HUES6 (cell line): ENCODE results near the gene CDCA7L.
"Not testable (repeated sequence)": the region's sequence is repeated elsewhere in the genome, so short reads cannot be mapped to it uniquely, and the experiment has no call there.

Source experiments
- H3K27ac ChIP-seq: 2 replicates; pipeline ENCODE4 v1.7.0; 2013; ENCODE audit warnings: low read depth, mild to moderate bottlenecking, low read length, inconsistent platforms
- H3K27me3 ChIP-seq: 2 replicates; pipeline ENCODE4 v1.6.1; 2013; ENCODE audit warnings: low read length; ENCODE audit not compliant: control insufficient read depth, insufficient read depth
- H3K36me3 ChIP-seq: 2 replicates; pipeline ENCODE4 v1.6.1; 2013; ENCODE audit warnings: low read length; ENCODE audit not compliant: control insufficient read depth, insufficient read depth
- H3K4me1 ChIP-seq: 2 replicates; pipeline ENCODE4 v1.6.1; 2013; ENCODE audit warnings: low read length; ENCODE audit not compliant: control insufficient read depth, insufficient read depth
- H3K4me3 ChIP-seq: 2 replicates; pipeline ENCODE4 v1.5.1; 2013; ENCODE audit warnings: low read depth, low read length
- H3K9ac ChIP-seq: one replicate; pipeline ENCODE4 v1.6.1; 2013; ENCODE audit warnings: mild to moderate bottlenecking, low read length
- H3K9me3 ChIP-seq: 2 replicates; pipeline ENCODE4 v1.6.1; 2013; ENCODE audit warnings: low read depth, low read length; ENCODE audit not compliant: control insufficient read depth, insufficient read depth

The CDCA7L gene

DNA sequence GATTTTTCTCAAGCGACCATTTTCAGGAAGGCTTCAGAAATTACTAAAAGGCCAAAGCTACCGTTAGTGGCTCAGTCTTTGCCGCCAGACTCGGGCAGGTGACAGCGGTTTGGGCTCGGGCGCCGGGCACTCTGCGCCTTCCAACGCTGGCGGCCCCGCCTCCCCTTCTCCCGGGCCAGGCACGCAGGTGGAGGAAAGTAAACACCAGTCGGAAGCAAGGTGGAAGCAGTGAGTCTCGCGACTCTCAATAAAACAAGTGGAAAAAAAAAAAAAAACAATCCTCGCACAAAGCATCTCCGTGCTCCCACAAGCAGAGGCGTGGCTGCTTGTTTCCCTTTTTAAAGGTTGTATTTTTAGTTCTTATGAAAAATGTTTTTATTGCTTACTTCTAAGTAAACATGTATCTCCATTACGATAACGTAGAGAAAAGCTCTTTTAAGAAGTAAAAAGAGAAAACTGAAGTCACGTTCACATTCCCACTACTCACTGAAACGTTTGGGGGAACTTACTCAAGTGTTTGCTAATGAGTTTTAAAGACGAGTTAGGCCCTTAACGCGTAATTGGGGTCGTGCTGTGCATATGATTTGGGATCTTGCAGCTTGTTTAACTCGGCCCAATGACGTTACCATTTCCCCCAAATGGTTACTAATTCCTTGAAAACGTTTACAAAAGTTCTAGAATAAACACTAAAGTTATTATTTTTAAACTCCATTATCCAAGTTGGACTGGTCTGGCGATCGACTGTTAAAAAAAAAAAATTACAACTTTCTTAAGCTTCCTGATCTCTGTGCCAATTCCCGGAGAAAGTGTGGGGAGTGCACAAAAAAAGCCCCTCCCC, 864 bp downstream of the CDCA7L start:
- Histone ChIP-seq H3K9me3 (no peaks in the 10 kb centered on the region), H3K4me3 (peak overlapping the region; percentile 89), H3K9ac (peak overlapping the region; percentile 100), H3K4me1 (peaks cover 61% of the 10 kb centered on the region), H3K27me3 (no peaks in the 10 kb centered on the region; the same call in 1 of the 2 replicates), H3K27ac (peak overlapping the region; percentile 99), H3K36me3 (peaks cover 4% of the 10 kb centered on the region; the same call in 1 of the 2 replicates)

- H3K9ac ChIP-seq, result peak overlapping the region; percentile 14
- H3K4me1 ChIP-seq, result peaks cover 59% of the 10 kb centered on the region
- H3K27me3 ChIP-seq, result no peaks in the 10 kb centered on the region; the same call in 1 of the 2 replicates
- no peak overlapping the region for H3K27ac ChIP-seq
- H3K36me3 ChIP-seq, result peaks cover 11% of the 10 kb centered on the region
- peak overlapping the region; percentile 5 for H3K4me3 ChIP-seq
- H3K9me3 ChIP-seq, result no peaks in the 10 kb centered on the region
These were observed 2.3 kb downstream of the CDCA7L start for GRCh38 chr7:21943436-21943835.

- H3K4me3 ChIP-seq, result peak overlapping the region; percentile 13; the same call in 1 of the 2 replicates
- H3K36me3 ChIP-seq, result peaks cover 16% of the 10 kb centered on the region
- H3K9me3 ChIP-seq, result no peaks in the 10 kb centered on the region
- no peaks in the 10 kb centered on the region; the same call in 1 of the 2 replicates for H3K27me3 ChIP-seq
- no peak overlapping the region for H3K27ac ChIP-seq
- peaks cover 59% of the 10 kb centered on the region for H3K4me1 ChIP-seq
- peak overlapping the region; percentile 14 for H3K9ac ChIP-seq
These were observed 2.7 kb downstream of the CDCA7L start for GRCh38 chr7:21942955-21943354.

GRCh38 chr7:21941611-21942141, 4.0 kb downstream of the CDCA7L start:
- H3K4me1 ChIP-seq, result peaks cover 55% of the 10 kb centered on the region
- peak overlapping the region; percentile 30 for H3K9ac ChIP-seq
- peak overlapping the region; percentile 14; the same call in 1 of the 2 replicates for H3K4me3 ChIP-seq
- peaks cover 16% of the 10 kb centered on the region for H3K36me3 ChIP-seq
- no peaks in the 10 kb centered on the region for H3K9me3 ChIP-seq
- H3K27me3 ChIP-seq, result no peaks in the 10 kb centered on the region; the same call in 1 of the 2 replicates
- no peak overlapping the region for H3K27ac ChIP-seq

DNA sequence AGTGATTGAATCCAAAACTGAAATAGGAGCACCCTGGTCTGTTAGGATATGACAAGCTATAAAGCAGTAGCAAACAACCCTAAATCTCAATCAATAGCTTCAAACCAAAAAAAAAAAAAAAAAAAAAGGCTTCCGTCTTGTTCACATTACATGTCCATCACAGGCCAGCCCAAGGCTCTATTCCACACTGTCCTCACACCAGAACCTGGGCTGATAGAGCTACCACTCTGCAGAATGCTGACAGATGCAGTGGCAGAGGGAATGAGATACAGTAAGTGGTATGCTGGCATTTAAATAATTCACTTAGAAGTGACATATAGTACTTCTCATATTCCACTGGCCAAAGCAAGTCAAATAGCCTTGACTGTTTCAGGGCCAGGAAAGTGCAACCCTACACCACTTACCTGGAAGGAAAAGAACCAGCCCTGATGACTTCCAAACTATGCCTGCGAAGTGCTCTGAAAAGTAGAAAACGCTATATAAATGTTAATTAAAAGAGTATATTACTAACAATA, 5.8 kb downstream of the CDCA7L start:
- peaks cover 16% of the 10 kb centered on the region for H3K36me3 ChIP-seq
- no peaks in the 10 kb centered on the region for H3K9me3 ChIP-seq
- no peaks in the 10 kb centered on the region; the same call in 1 of the 2 replicates for H3K27me3 ChIP-seq
- no peak overlapping the region for H3K4me3 ChIP-seq
- no peak overlapping the region for H3K9ac ChIP-seq
- no peak overlapping the region for H3K27ac ChIP-seq
- peaks cover 48% of the 10 kb centered on the region for H3K4me1 ChIP-seq

- no peaks in the 10 kb centered on the region for H3K9me3 ChIP-seq
- no peak overlapping the region for H3K9ac ChIP-seq
- peaks cover 16% of the 10 kb centered on the region for H3K36me3 ChIP-seq
- H3K4me3 ChIP-seq, result no peak overlapping the region
- H3K27me3 ChIP-seq, result no peaks in the 10 kb centered on the region; the same call in 1 of the 2 replicates
- H3K27ac ChIP-seq, result no peak overlapping the region
- H3K4me1 ChIP-seq, result peaks cover 48% of the 10 kb centered on the region
These were observed 6.4 kb downstream of the CDCA7L start for GRCh38 chr7:21939136-21939857.

- Histone ChIP-seq H3K4me1 (peaks cover 43% of the 10 kb centered on the region), H3K9me3 (no peaks in the 10 kb centered on the region), H3K9ac (no peak overlapping the region), H3K27ac (no peak overlapping the region), H3K27me3 (no peaks in the 10 kb centered on the region; the same call in 1 of the 2 replicates), H3K4me3 (no peak overlapping the region), H3K36me3 (peaks cover 16% of the 10 kb centered on the region)
These were observed 7.2 kb downstream of the CDCA7L start for GRCh38 chr7:21938463-21938862.

DNA sequence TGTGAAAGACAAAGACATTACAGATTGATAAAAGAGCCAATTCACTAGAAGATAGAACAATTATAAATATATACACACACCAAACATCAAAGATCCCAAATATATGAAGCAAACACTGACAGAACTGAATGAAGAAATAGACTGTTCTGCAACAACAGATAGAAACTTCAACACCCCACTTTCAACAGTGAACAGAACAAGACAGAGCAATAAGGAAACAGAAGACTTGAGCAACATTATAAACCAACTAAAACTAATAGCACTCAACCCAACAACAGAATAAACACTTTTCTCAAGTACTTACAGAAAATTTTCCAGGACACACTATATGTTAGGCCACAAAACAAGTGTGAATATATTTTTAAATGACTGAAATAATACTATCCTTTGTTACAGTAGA, 10.9 kb downstream of the CDCA7L start:
- H3K9ac ChIP-seq, result no peak overlapping the region
- no peak overlapping the region for H3K27ac ChIP-seq
- H3K4me1 ChIP-seq, result peaks cover 9% of the 10 kb centered on the region
- no peaks in the 10 kb centered on the region; the same call in 1 of the 2 replicates for H3K27me3 ChIP-seq
- no peaks in the 10 kb centered on the region for H3K9me3 ChIP-seq
- no peak overlapping the region for H3K4me3 ChIP-seq
- peaks cover 12% of the 10 kb centered on the region for H3K36me3 ChIP-seq

GRCh38 chr7:21933293-21933692, 12.4 kb downstream of the CDCA7L start:
- not testable (repeated sequence) for H3K36me3 ChIP-seq, H3K4me3 ChIP-seq, H3K4me1 ChIP-seq, H3K27ac ChIP-seq, H3K9ac ChIP-seq, H3K9me3 ChIP-seq, H3K27me3 ChIP-seq

- Histone ChIP-seq H3K27me3 (no peaks in the 10 kb centered on the region), H3K4me1 (peaks cover 28% of the 10 kb centered on the region), H3K27ac (no peak overlapping the region), H3K9ac (no peak overlapping the region), H3K9me3 (no peaks in the 10 kb centered on the region), H3K4me3 (no peak overlapping the region), H3K36me3 (no peaks in the 10 kb centered on the region)
These were observed 18.0 kb downstream of the CDCA7L start for GRCh38 chr7:21927693-21928092.
